GM13976 (cell line): ENCODE results near the gene TUBGCP3.

ENCODE experiments used
- DNase-seq: peaks from one replicate; pipeline ENCODE4 v3.0.0; 2012; ENCODE audit warnings: low spot score
- CTCF ChIP-seq: IDR thresholded peaks from 2 replicates; pipeline ENCODE4 v1.5.1; 2012; ENCODE audit warnings: borderline replicate concordance, mild to moderate bottlenecking; ENCODE audit not compliant: insufficient read depth; ENCODE audit errors: extremely low read depth, missing control alignments, control extremely low read depth
- in situ Hi-C: fragments of 300-500 bp; cut with MboI; formaldehyde crosslinking; loops from one replicate; pipeline ENCODE4 v1.12.0; 2022; ENCODE audit warnings: low sequenced_read_pairs, mixed read lengths, inconsistent platforms; ENCODE audit not compliant: unreplicated experiment

The TUBGCP3 gene

GRCh38 chr13:112623051-112623711 lies 35.2 kb upstream of the TUBGCP3 start:
- no peak for TF ChIP-seq CTCF
- DNase-seq = no peak
- in situ Hi-C loops = loop anchor here (25.0 kb wide), 1 partner anchor 1161 kb away; no protein-coding TSS in a partner anchor

GRCh38 chr13:112622375-112622774 lies 34.4 kb upstream of the TUBGCP3 start:
- TF ChIP-seq CTCF = no peak

GRCh38 chr13:112619730-112620631 lies 32.0 kb upstream of the TUBGCP3 start:
- no peak for DNase-seq
- in situ Hi-C loops = loop anchor here (25.0 kb wide), 1 partner anchor 1158 kb away; no protein-coding TSS in a partner anchor
- TF ChIP-seq CTCF = no peak

More at GRCh38 chr13:112622375-112622774, 34.4 kb upstream of the TUBGCP3 start:
- in situ Hi-C loops = loop anchor here (25.0 kb wide), 1 partner anchor 1160 kb away; no protein-coding TSS in a partner anchor
- DNase-seq = no peak

GRCh38 chr13:112618501-112618900 lies 30.5 kb upstream of the TUBGCP3 start:
- in situ Hi-C loops = loop anchor here (25.0 kb wide), 1 partner anchor 1156 kb away; no protein-coding TSS in a partner anchor

GRCh38 chr13:112617754-112618375 lies 29.9 kb upstream of the TUBGCP3 start:
- no peak for DNase-seq
- in situ Hi-C loops = loop anchor here (25.0 kb wide), 1 partner anchor 1156 kb away; no protein-coding TSS in a partner anchor
- no peak for TF ChIP-seq CTCF

More at GRCh38 chr13:112618501-112618900, 30.5 kb upstream of the TUBGCP3 start:
- DNase-seq = no peak
- TF ChIP-seq CTCF = no peak
